Fibroblast of lung (primary cell): ENCODE results near the gene BCAR3. TPM values are rescaled to one million over a fixed set of nuclear protein-coding genes. Genes with fewer than 3 reads are reported as not detected.

Source experiments
- DNase-seq, 2 donors: peaks; one replicate each; pipeline versions ENCODE4 v3.0.0 to v3.0.0-alpha.2; 2010; ENCODE audit warnings: low read depth in 2 of 2
- H2AFZ ChIP-seq: 2 replicates; pipeline ENCODE4 v1.5.1; 2012; ENCODE audit warnings: low read length, control low read depth, inconsistent platforms
- H3K27ac ChIP-seq: 2 replicates; pipeline ENCODE4 v1.5.1; 2011; ENCODE audit warnings: low read length, control low read depth; ENCODE audit not compliant: insufficient read depth
- H3K27me3 ChIP-seq: 2 replicates; pipeline ENCODE4 v1.5.1; 2011; ENCODE audit warnings: mild to moderate bottlenecking, low read length; ENCODE audit not compliant: control insufficient read depth, insufficient read depth
- H3K36me3 ChIP-seq: 2 replicates; pipeline ENCODE4 v1.5.1; 2011; ENCODE audit warnings: low read length; ENCODE audit not compliant: control insufficient read depth, insufficient read depth
- H3K4me1 ChIP-seq: 2 replicates; pipeline ENCODE4 v1.5.1; 2011; ENCODE audit warnings: low read length; ENCODE audit not compliant: control insufficient read depth, insufficient read depth; ENCODE audit errors: extremely low read depth
- H3K4me2 ChIP-seq: 2 replicates; pipeline ENCODE4 v1.5.1; 2011; ENCODE audit warnings: low read length, control low read depth; ENCODE audit not compliant: insufficient read depth; ENCODE audit errors: extremely low read depth
- H3K4me3 ChIP-seq, 4 experiments: fragments of 200-600 bp in 1 of 4; sonication (generic) in 1 of 4; replicated peaks in 1 of 4; 2 replicates each; pipeline ENCODE4 v1.5.1; 2011 to 2016; ENCODE audit warnings: low read length in 4 of 4, low read depth in 3 of 4, mild to moderate bottlenecking in 3 of 4, control low read depth in 2 of 4, inconsistent platforms in 1 of 4, mixed read lengths in 1 of 4; ENCODE audit not compliant: insufficient read depth in 1 of 4; ENCODE audit errors: control extremely low read depth in 1 of 4
- H3K79me2 ChIP-seq: 2 replicates; pipeline ENCODE4 v1.5.1; 2012; ENCODE audit warnings: mild to moderate bottlenecking, low read length, inconsistent platforms; ENCODE audit not compliant: control insufficient read depth, insufficient read depth
- H3K9ac ChIP-seq: 2 replicates; pipeline ENCODE4 v1.5.1; 2011; ENCODE audit warnings: mild to moderate bottlenecking, low read length, control low read depth; ENCODE audit not compliant: insufficient read depth
- H3K9me3 ChIP-seq: 2 replicates; pipeline ENCODE4 v1.5.1; 2012; ENCODE audit warnings: low read depth, low read length; ENCODE audit not compliant: control insufficient read depth, insufficient read depth
- H4K20me1 ChIP-seq: 2 replicates; pipeline ENCODE4 v1.5.1; 2011; ENCODE audit warnings: low read length; ENCODE audit not compliant: control insufficient read depth, insufficient read depth; ENCODE audit errors: extremely low read depth
- EZH2 ChIP-seq: IDR thresholded peaks from 2 replicates; pipeline ENCODE4 v1.5.1; 2012; ENCODE audit warnings: low read length, control low read depth, mild to moderate bottlenecking; ENCODE audit errors: missing control alignments
- polyA plus RNA-seq, 2 donors: library from polyadenylated mRNA; depleted of rRNA in 1 of 2; stranded (reverse) in 1 of 2; unstranded in 1 of 2; fragments of >200 nt; gene quantifications; 2 replicates each; pipeline ENCODE4 v1.2.1, GENCODE V29; 2011 to 2012; ENCODE audit warnings: missing spikeins in 1 of 2
- total RNA-seq: library from RNA; depleted of rRNA; stranded (reverse); fragments of >200 nt; gene quantifications from 2 replicates; pipeline ENCODE4 v1.2.1, GENCODE V29; 2014
- TF ChIP-seq, protein P1 (sequence below), 2 donors: IDR thresholded peaks in 1 of 2; conservative IDR thresholded peaks in 1 of 2; 1 replicate in 1 of 2; 2 replicates in 1 of 2; pipeline ENCODE4 v1.5.1; 2011 to 2012; ENCODE audit warnings: low read length in 2 of 2, control low read depth in 1 of 2, inconsistent platforms in 1 of 2, low read depth in 1 of 2, mild to moderate bottlenecking in 1 of 2

The BCAR3 gene
- total and polyA plus RNA-seq, 2 donors (not counting 1 experiment from before 2014, with no cell fraction given): 12.6 to 35.2 TPM

GRCh38 chr1:93578433-93578830 lies 103.2 kb downstream of the BCAR3 start:
- H3K79me2 ChIP-seq: peaks cover 22% of the 10 kb centered on the region
- peaks cover 5% of the 10 kb centered on the region for H3K4me1 ChIP-seq
- no peaks in the 10 kb centered on the region for H3K27me3 ChIP-seq
- no peaks in the 10 kb centered on the region for H4K20me1 ChIP-seq
- TF ChIP-seq EZH2: no peak
- TF ChIP-seq, protein P1, sequence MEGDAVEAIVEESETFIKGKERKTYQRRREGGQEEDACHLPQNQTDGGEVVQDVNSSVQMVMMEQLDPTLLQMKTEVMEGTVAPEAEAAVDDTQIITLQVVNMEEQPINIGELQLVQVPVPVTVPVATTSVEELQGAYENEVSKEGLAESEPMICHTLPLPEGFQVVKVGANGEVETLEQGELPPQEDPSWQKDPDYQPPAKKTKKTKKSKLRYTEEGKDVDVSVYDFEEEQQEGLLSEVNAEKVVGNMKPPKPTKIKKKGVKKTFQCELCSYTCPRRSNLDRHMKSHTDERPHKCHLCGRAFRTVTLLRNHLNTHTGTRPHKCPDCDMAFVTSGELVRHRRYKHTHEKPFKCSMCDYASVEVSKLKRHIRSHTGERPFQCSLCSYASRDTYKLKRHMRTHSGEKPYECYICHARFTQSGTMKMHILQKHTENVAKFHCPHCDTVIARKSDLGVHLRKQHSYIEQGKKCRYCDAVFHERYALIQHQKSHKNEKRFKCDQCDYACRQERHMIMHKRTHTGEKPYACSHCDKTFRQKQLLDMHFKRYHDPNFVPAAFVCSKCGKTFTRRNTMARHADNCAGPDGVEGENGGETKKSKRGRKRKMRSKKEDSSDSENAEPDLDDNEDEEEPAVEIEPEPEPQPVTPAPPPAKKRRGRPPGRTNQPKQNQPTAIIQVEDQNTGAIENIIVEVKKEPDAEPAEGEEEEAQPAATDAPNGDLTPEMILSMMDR (conservative IDR thresholded peaks at IDR 0.05 in 1 of 2, IDR thresholded peaks at IDR 0.05 in 1 of 2; ENCODE audit: low read depth in 1 of 2, low read length in 2 of 2): no peak
- DNase-seq: no peak
- no peak overlapping the region for H2AFZ ChIP-seq
- no peaks in the 10 kb centered on the region for H3K9me3 ChIP-seq
- no peak overlapping the region for H3K4me3 ChIP-seq
- H3K27ac ChIP-seq: no peak overlapping the region
- peaks cover 24% of the 10 kb centered on the region for H3K36me3 ChIP-seq
- H3K4me2 ChIP-seq: no peak overlapping the region
- H3K9ac ChIP-seq: no peak overlapping the region

GRCh38 chr1:93577536-93578432 lies 103.9 kb downstream of the BCAR3 start:
- Histone ChIP-seq H3K27me3 (no peaks in the 10 kb centered on the region), H3K4me1 (peaks cover 5% of the 10 kb centered on the region), H2AFZ (no peak overlapping the region), H3K4me2 (no peak overlapping the region), H3K36me3 (peaks cover 21% of the 10 kb centered on the region), H4K20me1 (no peaks in the 10 kb centered on the region), H3K4me3 (no peak overlapping the region), H3K27ac (no peak overlapping the region), H3K9ac (no peak overlapping the region), H3K79me2 (peaks cover 22% of the 10 kb centered on the region), H3K9me3 (no peaks in the 10 kb centered on the region)
- TF ChIP-seq, protein P1 (conservative IDR thresholded peaks at IDR 0.05 in 1 of 2, IDR thresholded peaks at IDR 0.05 in 1 of 2; ENCODE audit: low read depth in 1 of 2, low read length in 2 of 2): no peak
- TF ChIP-seq EZH2: no peak
- DNase-seq: no peak

DNA sequence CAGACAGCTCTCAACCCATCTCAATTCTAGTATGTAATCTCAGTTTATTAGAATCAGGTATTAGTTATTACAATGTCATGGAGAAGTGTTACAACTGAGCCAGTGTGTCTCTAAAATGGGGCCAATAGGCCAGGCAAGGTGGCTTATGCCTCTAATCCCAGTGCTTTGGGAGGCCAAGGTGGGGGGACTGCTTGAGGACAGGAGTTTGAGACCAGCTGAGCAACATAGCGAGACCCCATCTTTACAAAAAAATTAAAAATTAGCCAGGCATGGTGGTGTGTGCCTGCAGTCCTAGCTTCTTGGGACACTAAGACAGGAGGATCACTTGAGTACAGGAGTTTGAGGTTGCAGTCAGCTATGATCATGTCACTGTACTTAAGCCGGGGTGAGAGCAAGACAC lies 104.9 kb downstream of the BCAR3 start:
- Histone ChIP-seq H3K4me2 (no peak overlapping the region), H2AFZ (no peak overlapping the region), H3K79me2 (peaks cover 19% of the 10 kb centered on the region), H3K9me3 (no peaks in the 10 kb centered on the region), H3K27ac (no peak overlapping the region), H3K4me1 (peaks cover 5% of the 10 kb centered on the region), H3K4me3 (no peak overlapping the region), H4K20me1 (no peaks in the 10 kb centered on the region), H3K9ac (no peak overlapping the region), H3K36me3 (peaks cover 13% of the 10 kb centered on the region), H3K27me3 (no peaks in the 10 kb centered on the region)
- TF ChIP-seq EZH2: no peak
- TF ChIP-seq, protein P1 (conservative IDR thresholded peaks at IDR 0.05 in 1 of 2, IDR thresholded peaks at IDR 0.05 in 1 of 2; ENCODE audit: low read depth in 1 of 2, low read length in 2 of 2): no peak
- no peak for DNase-seq
